GM18508 (cell line): ENCODE data around the gene RYR2.

Experiments
- ATAC-seq: cut with Tn5 transposase; IDR thresholded peaks from one replicate; pipeline ENCODE4 v1.9.1; 2021; ENCODE audit warnings: moderate number of reproducible peaks; ENCODE audit not compliant: insufficient read depth, unreplicated experiment

Gene RYR2

GRCh38 chr1:237864338-237865244, 822.6 kb downstream of the RYR2 start:
- peak; percentile 57 for ATAC-seq

DNA sequence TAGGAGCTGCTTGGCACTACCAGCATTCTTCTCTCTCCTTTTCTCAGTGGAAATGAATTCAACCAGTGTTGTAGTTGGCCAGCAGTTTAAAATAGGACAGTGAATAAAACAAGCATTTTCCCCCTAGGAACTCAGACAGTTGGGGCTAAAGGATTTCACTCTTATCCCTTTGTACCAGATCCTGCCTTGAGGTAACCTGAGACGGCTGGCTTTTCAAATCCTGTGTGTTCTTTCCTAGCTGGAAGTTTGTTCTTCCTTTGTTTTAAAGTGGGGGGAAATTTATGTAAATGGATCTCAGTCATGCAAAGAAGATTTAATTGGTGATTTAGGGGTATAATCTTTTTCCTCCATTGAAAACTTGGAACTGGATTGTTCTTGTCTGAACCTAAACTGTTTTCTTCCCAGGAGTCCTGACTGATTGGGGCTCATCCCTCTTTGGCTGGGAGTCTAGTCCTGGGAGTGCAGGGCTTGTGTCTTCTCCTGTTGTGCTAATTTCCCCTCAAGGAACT, 825.5 kb downstream of the RYR2 start:
- no peak for ATAC-seq

GRCh38 chr1:237868817-237869600, 827.0 kb downstream of the RYR2 start:
- no peak for ATAC-seq

- no peak for ATAC-seq
These were observed 831.7 kb downstream of the RYR2 start for GRCh38 chr1:237873487-237874211.

GRCh38 chr1:237875291-237875690, 833.3 kb downstream of the RYR2 start:
- ATAC-seq: no peak

DNA sequence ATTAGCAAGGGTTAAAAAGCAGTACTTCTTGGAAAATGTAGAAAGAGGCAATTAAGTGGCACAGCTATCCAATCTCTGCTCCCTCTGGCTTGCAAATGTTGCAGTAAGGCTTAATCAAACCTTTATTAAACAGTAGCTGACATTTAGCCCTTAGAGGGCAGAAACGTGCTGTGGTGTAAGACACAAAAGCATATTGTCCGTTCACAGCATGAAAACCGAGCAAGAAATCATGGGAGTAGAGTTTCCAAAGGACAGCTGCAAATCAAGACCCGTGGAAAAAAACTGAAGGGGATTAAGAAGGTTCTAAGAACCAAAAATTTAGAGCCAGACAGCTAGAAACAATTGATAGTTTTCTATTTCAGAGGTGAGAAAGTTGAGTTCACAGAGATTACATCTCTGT, 835.6 kb downstream of the RYR2 start:
- ATAC-seq: no peak

DNA sequence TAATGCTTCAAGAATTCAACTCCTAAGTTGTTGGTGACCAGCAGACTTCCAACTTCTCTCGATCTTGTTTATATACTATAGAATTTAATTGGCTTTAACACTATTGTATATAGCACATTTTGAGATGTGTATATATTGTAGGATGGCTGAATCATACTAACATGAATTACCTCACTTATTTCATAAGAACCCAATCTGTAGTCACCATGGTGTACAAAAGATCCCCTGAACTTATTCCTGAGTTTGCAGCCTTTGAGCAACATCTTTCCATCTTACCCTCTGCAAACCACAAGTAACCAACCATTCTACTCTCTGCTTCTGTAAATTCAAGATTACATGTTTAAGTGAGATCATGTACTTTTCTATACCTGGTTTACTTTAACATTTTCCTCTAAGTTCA, 836.4 kb downstream of the RYR2 start:
- ATAC-seq: no peak

GRCh38 chr1:237879195-237879594, 837.2 kb downstream of the RYR2 start:
- no peak for ATAC-seq
